ENCODE data around the gene PRC1.

The PRC1 gene

GRCh38 chr15:91022832-91023129 is 28.4 kb upstream of the PRC1 start:
- Histone ChIP-seq H3K27ac (ENCODE audit: low read length) (no peak overlapping the region), H4K20me1 (ENCODE audit: insufficient read depth, low read length) (no peaks in the 10 kb centered on the region; the same call in none of the 2 replicates), H3K4me2 (ENCODE audit: low read length) (peak overlapping the region; percentile 100), H3K79me2 (ENCODE audit: low read length) (peaks cover 22% of the 10 kb centered on the region), H3K27me3 (ENCODE audit: low read depth, low read length) (no peaks in the 10 kb centered on the region), H3K9me3 (ENCODE audit: insufficient read depth, low read length) (no peaks in the 10 kb centered on the region), H2AFZ (ENCODE audit: low read depth, low read length) (peak overlapping the region; percentile 90), H3K36me3 (replicated peaks; ENCODE audit: low read depth, low read length) (no peaks in the 10 kb centered on the region), H3K4me3 (ENCODE audit: low read length) (peak overlapping the region; percentile 96), H3K4me1 (ENCODE audit: low read length) (peaks cover 16% of the 10 kb centered on the region), H3K9ac (ENCODE audit: low read length) (peak overlapping the region; percentile 90)
- TF ChIP-seq EZH2phosphoT487 (IDR thresholded peaks at IDR 0.05; ENCODE audit: low read depth) (no peak), CTCF (IDR thresholded peaks at IDR 0.05; ENCODE audit: low read depth, low read length) (no peak)

- Histone ChIP-seq H3K4me3 (ENCODE audit: low read length) (peak within 1 kb of the TSS; percentile 96), H3K27ac (ENCODE audit: low read length) (peak within 1 kb of the TSS; percentile 20; the same call in 1 of the 2 replicates), H3K9me3 (ENCODE audit: insufficient read depth, low read length) (no peaks in the 10 kb centered on the region), H2AFZ (ENCODE audit: low read depth, low read length) (peak within 1 kb of the TSS; percentile 90), H3K4me2 (ENCODE audit: low read length) (peak within 1 kb of the TSS; percentile 100), H3K4me1 (ENCODE audit: low read length) (peaks cover 16% of the 10 kb centered on the region), H3K36me3 (replicated peaks; ENCODE audit: low read depth, low read length) (no peaks in the 10 kb centered on the region), H4K20me1 (ENCODE audit: insufficient read depth, low read length) (no peaks in the 10 kb centered on the region; the same call in none of the 2 replicates), H3K27me3 (ENCODE audit: low read depth, low read length) (no peaks in the 10 kb centered on the region), H3K79me2 (ENCODE audit: low read length) (peaks cover 22% of the 10 kb centered on the region), H3K9ac (ENCODE audit: low read length) (peak within 1 kb of the TSS; percentile 90)
- TF ChIP-seq CTCF (IDR thresholded peaks at IDR 0.05; ENCODE audit: low read depth, low read length): no peak
- no peak for TF ChIP-seq EZH2phosphoT487 (IDR thresholded peaks at IDR 0.05; ENCODE audit: low read depth)
Observed at GRCh38 chr15:91022075-91022831, 27.9 kb upstream of the PRC1 start, which contains the start of gene VPS33B. VPS33B (minus strand) TSS chr15:91022594; CDS start chr15:91022249, 345 bp downstream.

- H3K27me3 ChIP-seq (ENCODE audit: low read depth, low read length): no peaks in the 10 kb centered on the region
- peak overlapping the region; percentile 96 for H3K4me3 ChIP-seq (ENCODE audit: low read length)
- H3K9ac ChIP-seq (ENCODE audit: low read length): peak overlapping the region; percentile 90
- no peaks in the 10 kb centered on the region for H3K36me3 ChIP-seq (replicated peaks; ENCODE audit: low read depth, low read length)
- peak overlapping the region; percentile 100 for H3K4me2 ChIP-seq (ENCODE audit: low read length)
- H4K20me1 ChIP-seq (ENCODE audit: insufficient read depth, low read length): no peaks in the 10 kb centered on the region; the same call in none of the 2 replicates
- no peak overlapping the region for H3K27ac ChIP-seq (ENCODE audit: low read length)
- peaks cover 16% of the 10 kb centered on the region for H3K4me1 ChIP-seq (ENCODE audit: low read length)
- TF ChIP-seq EZH2phosphoT487 (IDR thresholded peaks at IDR 0.05; ENCODE audit: low read depth) (no peak), CTCF (IDR thresholded peaks at IDR 0.05; ENCODE audit: low read depth, low read length) (no peak)
- H3K79me2 ChIP-seq (ENCODE audit: low read length): peaks cover 22% of the 10 kb centered on the region
- no peak overlapping the region for H2AFZ ChIP-seq (ENCODE audit: low read depth, low read length)
- no peaks in the 10 kb centered on the region for H3K9me3 ChIP-seq (ENCODE audit: insufficient read depth, low read length)
Observed at GRCh38 chr15:91021516-91022074, 27.3 kb upstream of the PRC1 start.

GRCh38 chr15:91018158-91018557 is 23.8 kb upstream of the PRC1 start:
- H3K9ac ChIP-seq (ENCODE audit: low read length): no peak overlapping the region

More at GRCh38 chr15:91018158-91018557, 23.8 kb upstream of the PRC1 start:
- H4K20me1 ChIP-seq (ENCODE audit: insufficient read depth, low read length): no peaks in the 10 kb centered on the region; the same call in none of the 2 replicates
- H3K36me3 ChIP-seq (replicated peaks; ENCODE audit: low read depth, low read length): peaks cover 8% of the 10 kb centered on the region
- no peaks in the 10 kb centered on the region for H3K27me3 ChIP-seq (ENCODE audit: low read depth, low read length)
- H3K4me1 ChIP-seq (ENCODE audit: low read length): peaks cover 15% of the 10 kb centered on the region
- H3K4me2 ChIP-seq (ENCODE audit: low read length): no peak overlapping the region
- TF ChIP-seq EZH2phosphoT487 (IDR thresholded peaks at IDR 0.05; ENCODE audit: low read depth) (no peak), CTCF (IDR thresholded peaks at IDR 0.05; ENCODE audit: low read depth, low read length) (no peak)
- no peak overlapping the region for H2AFZ ChIP-seq (ENCODE audit: low read depth, low read length)
- no peak overlapping the region for H3K27ac ChIP-seq (ENCODE audit: low read length)
- H3K79me2 ChIP-seq (ENCODE audit: low read length): peaks cover 22% of the 10 kb centered on the region
- H3K4me3 ChIP-seq (ENCODE audit: low read length): no peak overlapping the region
- H3K9me3 ChIP-seq (ENCODE audit: insufficient read depth, low read length): no peaks in the 10 kb centered on the region
